PC-3 (cell line): ENCODE measurements around the gene CCR5AS.

ENCODE experiments used
- ATAC-seq: fragments of 200-7000 bp; cut with Tn5 transposase; 2 replicates; pipeline ENCODE4 v1.9.1; 2020; ENCODE audit warnings: mild to moderate bottlenecking, moderate library complexity
- BruUV-seq: library from RNA; stranded (reverse); fragments of 400-500 nt; replicated peaks from 2 replicates; lab custom pipeline; 2021; lab: Mats Ljungman, UMichigan
- CTCF ChIA-PET: fragments of 300-600 bp; sonication (Branson Sonifier 250); formaldehyde crosslinking; loops from one replicate; lab custom pipeline; 2022; ENCODE audit warnings: antibody characterized with exemption; lab: Charles Lee
- POLR2A ChIA-PET: fragments of 300-600 bp; sonication (Branson Sonifier 250); formaldehyde crosslinking; loops from one replicate; lab custom pipeline; 2022; ENCODE audit warnings: antibody characterized with exemption; ENCODE audit not compliant: unreplicated experiment; lab: Charles Lee
- DNase-seq: peaks from one replicate; pipeline ENCODE4 v3.0.0-alpha.2; 2015
- H2AFZ ChIP-seq: fragments of 300-600 bp; sonication (generic); 2 replicates; pipeline ENCODE4 v1.6.0; 2016; ENCODE audit warnings: antibody characterized with exemption, low read length
- H3F3A ChIP-seq: fragments of 300-600 bp; sonication (generic); one replicate; pipeline ENCODE4 v1.6.0; 2017; ENCODE audit warnings: antibody characterized with exemption, low read length, control low read depth, mild to moderate bottlenecking; ENCODE audit not compliant: unreplicated experiment
- H3K27ac ChIP-seq: fragments of 300-600 bp; sonication (generic); 2 replicates; pipeline ENCODE4 v1.5.1; 2016; ENCODE audit warnings: mild to moderate bottlenecking, low read length
- H3K27me3 ChIP-seq: fragments of 300-600 bp; sonication (generic); 2 replicates; pipeline ENCODE4 v1.6.1; 2016; ENCODE audit warnings: low read length, mixed read lengths
- H3K36me3 ChIP-seq: fragments of 300-600 bp; sonication (generic); 2 replicates; pipeline ENCODE4 v1.6.1; 2016; ENCODE audit warnings: low read depth, mixed run types, low read length, mixed read lengths
- H3K4me1 ChIP-seq: fragments of 300-600 bp; sonication (generic); 2 replicates; pipeline ENCODE4 v1.5.1; 2016; ENCODE audit warnings: low read length; ENCODE audit not compliant: insufficient read depth
- H3K4me2 ChIP-seq: fragments of 300-600 bp; sonication (generic); 2 replicates; pipeline ENCODE4 v1.6.0; 2016; ENCODE audit warnings: low read length
- H3K4me3 ChIP-seq: fragments of 300-600 bp; sonication (generic); 2 replicates; pipeline ENCODE4 v1.5.1; 2016; ENCODE audit warnings: mild to moderate bottlenecking, low read length, mixed read lengths
- H3K79me2 ChIP-seq: fragments of 300-600 bp; sonication (generic); 2 replicates; pipeline ENCODE4 v1.6.1; 2017; ENCODE audit warnings: low read length, mixed read lengths
- H3K9ac ChIP-seq: fragments of 300-600 bp; sonication (generic); 2 replicates; pipeline ENCODE4 v1.6.0; 2016; ENCODE audit warnings: mild to moderate bottlenecking, low read length
- H3K9me2 ChIP-seq: fragments of 300-600 bp; sonication (generic); replicated peaks from 2 replicates; pipeline ENCODE4 v1.6.1; 2016; ENCODE audit warnings: mixed run types, low read length, mixed read lengths
- H3K9me3 ChIP-seq: fragments of 300-600 bp; sonication (generic); 2 replicates; pipeline ENCODE4 v1.6.1; 2016; ENCODE audit warnings: low read length, mixed read lengths
- H4K20me1 ChIP-seq: fragments of 300-600 bp; sonication (generic); 2 replicates; pipeline ENCODE4 v1.6.1; 2016; ENCODE audit warnings: low read length, mixed read lengths
- EZH2 ChIP-seq: fragments of 300-600 bp; sonication (generic); IDR thresholded peaks from one replicate; pipeline ENCODE4 v1.6.1; 2017; ENCODE audit warnings: antibody characterized with exemption, mild to moderate bottlenecking, low read length; ENCODE audit not compliant: unreplicated experiment
- EZH2phosphoT487 ChIP-seq: fragments of 300-600 bp; sonication (generic); IDR thresholded peaks from 2 replicates; pipeline ENCODE4 v1.6.1; 2018; ENCODE audit warnings: mild to moderate bottlenecking, antibody characterized with exemption, low read length, borderline replicate concordance
- intact Hi-C: fragments of 100-400 bp; cut with micrococcal nuclease; formaldehyde crosslinking; loops from 2 replicates; pipeline ENCODE4 v1.9.0; 2023
- TF ChIP-seq, protein P1 (sequence below): fragments of 300-600 bp; sonication (generic); conservative IDR thresholded peaks from 2 replicates; pipeline ENCODE4 v1.5.1; 2017; ENCODE audit warnings: antibody characterized with exemption, low read depth, mild to moderate bottlenecking, low read length

CCR5AS gene

DNA sequence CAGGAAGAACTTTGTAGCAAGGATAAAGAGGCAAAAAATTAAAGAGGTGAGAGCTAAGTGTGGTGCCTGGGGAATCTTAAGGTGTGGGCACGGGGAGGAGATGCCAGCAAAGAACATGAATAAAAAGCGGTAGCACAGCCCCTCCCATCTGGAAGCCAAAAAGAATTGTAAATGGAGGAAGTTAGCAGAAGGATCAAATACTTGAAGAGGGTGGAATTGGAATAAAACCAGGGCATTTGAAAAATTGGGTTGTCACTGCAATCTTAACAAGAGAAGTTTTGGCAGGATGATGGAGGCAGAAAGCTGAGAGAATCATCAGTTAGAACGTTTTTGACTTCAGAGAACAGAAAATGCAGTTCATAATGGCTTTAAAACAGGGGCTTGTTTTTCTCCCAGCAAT, 50.6 kb downstream of the CCR5AS start:
- Histone ChIP-seq H3K79me2 (no peaks in the 10 kb centered on the region), H3K27me3 (peaks cover 18% of the 10 kb centered on the region), H2AFZ (no peak overlapping the region), H4K20me1 (no peaks in the 10 kb centered on the region), H3K4me2 (no peak overlapping the region), H3K4me1 (peaks cover 9% of the 10 kb centered on the region), H3K9me2 (no peaks in the 10 kb centered on the region), H3K9ac (no peak overlapping the region), H3K27ac (no peak overlapping the region), H3K36me3 (no peaks in the 10 kb centered on the region), H3K4me3 (no peak overlapping the region), H3K9me3 (no peaks in the 10 kb centered on the region), H3F3A (no peaks in the 10 kb centered on the region)
- ChIA-PET CTCF (no interaction called here), POLR2A (no interaction called here)
- no peak for DNase-seq
- ATAC-seq, result no peak
- intact Hi-C loops, result no loop called here
- no TSS peak for BruUV-seq
- TF ChIP-seq EZH2phosphoT487 (no peak), EZH2 (no peak)
- TF ChIP-seq, protein P1, sequence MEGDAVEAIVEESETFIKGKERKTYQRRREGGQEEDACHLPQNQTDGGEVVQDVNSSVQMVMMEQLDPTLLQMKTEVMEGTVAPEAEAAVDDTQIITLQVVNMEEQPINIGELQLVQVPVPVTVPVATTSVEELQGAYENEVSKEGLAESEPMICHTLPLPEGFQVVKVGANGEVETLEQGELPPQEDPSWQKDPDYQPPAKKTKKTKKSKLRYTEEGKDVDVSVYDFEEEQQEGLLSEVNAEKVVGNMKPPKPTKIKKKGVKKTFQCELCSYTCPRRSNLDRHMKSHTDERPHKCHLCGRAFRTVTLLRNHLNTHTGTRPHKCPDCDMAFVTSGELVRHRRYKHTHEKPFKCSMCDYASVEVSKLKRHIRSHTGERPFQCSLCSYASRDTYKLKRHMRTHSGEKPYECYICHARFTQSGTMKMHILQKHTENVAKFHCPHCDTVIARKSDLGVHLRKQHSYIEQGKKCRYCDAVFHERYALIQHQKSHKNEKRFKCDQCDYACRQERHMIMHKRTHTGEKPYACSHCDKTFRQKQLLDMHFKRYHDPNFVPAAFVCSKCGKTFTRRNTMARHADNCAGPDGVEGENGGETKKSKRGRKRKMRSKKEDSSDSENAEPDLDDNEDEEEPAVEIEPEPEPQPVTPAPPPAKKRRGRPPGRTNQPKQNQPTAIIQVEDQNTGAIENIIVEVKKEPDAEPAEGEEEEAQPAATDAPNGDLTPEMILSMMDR, result no peak

DNA sequence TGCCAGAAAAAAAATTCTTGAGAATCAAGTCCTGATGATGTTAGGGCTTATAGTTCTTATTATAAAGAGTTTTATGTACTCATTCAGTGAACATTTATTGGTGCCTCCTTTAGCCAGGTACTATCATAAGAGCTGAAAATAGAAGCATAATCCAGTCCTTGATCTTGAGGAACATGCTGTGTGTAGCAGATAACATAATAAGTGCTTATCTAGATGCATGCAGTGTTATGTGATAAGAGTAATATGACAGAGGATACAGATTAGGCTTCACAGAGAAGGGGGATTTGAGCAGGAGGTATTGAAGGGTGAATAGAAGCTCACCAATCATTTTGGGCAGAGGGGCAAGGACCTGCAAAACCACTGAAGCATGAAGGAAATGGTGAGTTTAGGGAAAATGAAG, 51.9 kb downstream of the CCR5AS start:
- no peak for ATAC-seq
- no peaks in the 10 kb centered on the region for H3K36me3 ChIP-seq
- H3K9me2 ChIP-seq, result no peaks in the 10 kb centered on the region
- ChIA-PET CTCF (no interaction called here), POLR2A (no interaction called here)
- no TSS peak for BruUV-seq
- H3K79me2 ChIP-seq, result no peaks in the 10 kb centered on the region
- no peak for DNase-seq
- H3K4me1 ChIP-seq, result no peaks in the 10 kb centered on the region
- TF ChIP-seq EZH2, result no peak
- TF ChIP-seq, protein P1, result no peak
- no peak for TF ChIP-seq EZH2phosphoT487
- H2AFZ ChIP-seq, result no peak overlapping the region
- no peaks in the 10 kb centered on the region for H3F3A ChIP-seq
- H3K27me3 ChIP-seq, result peaks cover 18% of the 10 kb centered on the region
- H3K9ac ChIP-seq, result no peak overlapping the region
- H3K27ac ChIP-seq, result no peak overlapping the region
- H4K20me1 ChIP-seq, result no peaks in the 10 kb centered on the region
- no peak overlapping the region for H3K4me2 ChIP-seq
- intact Hi-C loops, result no loop called here
- H3K9me3 ChIP-seq, result no peaks in the 10 kb centered on the region
- H3K4me3 ChIP-seq, result no peak overlapping the region

DNA sequence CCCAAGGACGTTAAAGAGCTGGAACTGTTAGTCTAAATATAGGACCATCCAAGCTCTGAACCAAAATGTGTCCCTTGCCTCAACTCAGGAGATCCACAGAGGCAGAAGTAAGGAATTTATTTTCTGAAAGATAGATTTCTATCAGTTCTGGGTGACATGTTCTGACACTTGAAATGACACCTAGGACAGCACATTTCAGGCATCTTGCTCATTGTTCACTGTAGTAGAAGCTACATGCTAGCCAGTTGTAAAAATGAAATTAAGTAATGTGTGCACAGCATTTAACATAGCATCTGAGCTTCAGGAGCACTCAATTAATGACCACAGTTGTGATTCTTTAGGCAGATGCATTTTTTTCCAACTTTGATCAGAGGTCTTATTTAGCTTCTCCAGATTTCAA, 52.4 kb downstream of the CCR5AS start:
- Histone ChIP-seq H3K27me3 (peaks cover 18% of the 10 kb centered on the region), H3K9ac (no peak overlapping the region), H3K79me2 (no peaks in the 10 kb centered on the region), H3K4me2 (no peak overlapping the region), H4K20me1 (no peaks in the 10 kb centered on the region), H3K4me1 (no peaks in the 10 kb centered on the region), H3K9me3 (no peaks in the 10 kb centered on the region), H3K4me3 (no peak overlapping the region), H2AFZ (no peak overlapping the region), H3F3A (no peaks in the 10 kb centered on the region), H3K27ac (no peak overlapping the region), H3K9me2 (no peaks in the 10 kb centered on the region), H3K36me3 (no peaks in the 10 kb centered on the region)
- CTCF ChIA-PET, result no interaction called here
- POLR2A ChIA-PET, result no interaction called here
- no peak for ATAC-seq
- BruUV-seq, result no TSS peak
- intact Hi-C loops, result no loop called here
- DNase-seq, result no peak
- no peak for TF ChIP-seq EZH2
- no peak for TF ChIP-seq EZH2phosphoT487
- TF ChIP-seq, protein P1, result no peak
